ENCODE results near the gene NIPSNAP2.
A peak's percentile ranks its signal among the peaks of the same experiment; 100 is the strongest.
"Not testable (repeated sequence)": the region's sequence is repeated elsewhere in the genome, so short reads cannot be mapped to it uniquely, and the experiment has no call there.

NIPSNAP2 gene

DNA sequence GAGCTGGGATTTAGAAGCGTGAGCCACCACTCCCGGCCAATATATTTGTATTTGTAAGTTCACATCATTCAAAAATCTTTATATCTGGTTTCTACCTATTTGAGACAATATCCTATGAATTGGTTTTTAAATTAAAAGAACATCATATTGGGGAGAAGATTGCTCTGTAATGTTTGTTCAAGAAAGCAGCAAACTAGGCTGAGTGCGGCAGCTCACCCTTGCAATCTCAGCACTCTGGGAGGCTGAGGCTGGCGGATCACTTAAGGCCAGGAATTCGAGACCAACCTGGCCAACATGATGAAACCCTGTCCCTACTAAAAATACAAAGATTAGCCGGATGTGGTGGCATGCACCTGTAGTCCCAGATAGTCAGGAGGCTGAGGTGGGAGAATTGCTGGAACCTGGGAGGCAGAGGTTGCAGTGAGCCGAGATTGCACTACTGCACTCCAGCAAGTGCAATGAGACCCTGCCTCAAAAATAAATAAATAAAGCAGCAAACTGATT lies 9.4 kb downstream of the NIPSNAP2 start:
- DNase-seq (ENCODE audit: low read depth): no peak
- H3K4me3 ChIP-seq (ENCODE audit: low read depth, low read length): no peak overlapping the region

DNA sequence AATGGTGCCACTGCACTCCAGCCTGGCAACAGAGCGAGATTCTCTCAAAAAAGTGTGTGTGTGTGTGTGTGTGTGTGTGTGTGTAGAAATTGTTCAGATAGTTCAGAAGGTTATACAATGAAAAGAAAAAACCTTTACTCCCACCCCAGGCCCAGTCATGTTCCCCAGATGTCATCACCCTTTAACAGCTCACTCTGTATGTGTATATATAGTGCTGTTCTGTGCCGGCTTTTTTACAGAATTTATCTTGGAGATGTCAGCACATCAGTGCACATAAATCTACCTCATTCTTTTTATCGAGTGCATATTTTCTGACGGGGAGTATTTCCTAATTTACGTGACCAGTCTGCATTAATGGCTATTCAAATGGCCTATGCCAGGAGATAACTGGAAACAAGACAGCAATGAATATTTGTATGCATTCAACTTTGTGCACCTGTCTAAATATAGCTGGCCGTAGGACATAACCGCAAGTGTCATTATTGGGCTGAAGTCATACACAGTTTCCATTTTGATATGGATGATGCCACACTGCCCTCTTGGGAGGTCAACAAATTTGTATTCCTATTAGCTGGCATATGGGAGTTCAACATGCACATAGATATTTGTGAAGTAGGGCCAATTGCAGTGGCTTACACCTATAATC lies 11.7 kb downstream of the NIPSNAP2 start:
- DNase-seq (ENCODE audit: low read depth): no peak
- H3K4me3 ChIP-seq (ENCODE audit: low read depth, low read length): no peak overlapping the region

DNA sequence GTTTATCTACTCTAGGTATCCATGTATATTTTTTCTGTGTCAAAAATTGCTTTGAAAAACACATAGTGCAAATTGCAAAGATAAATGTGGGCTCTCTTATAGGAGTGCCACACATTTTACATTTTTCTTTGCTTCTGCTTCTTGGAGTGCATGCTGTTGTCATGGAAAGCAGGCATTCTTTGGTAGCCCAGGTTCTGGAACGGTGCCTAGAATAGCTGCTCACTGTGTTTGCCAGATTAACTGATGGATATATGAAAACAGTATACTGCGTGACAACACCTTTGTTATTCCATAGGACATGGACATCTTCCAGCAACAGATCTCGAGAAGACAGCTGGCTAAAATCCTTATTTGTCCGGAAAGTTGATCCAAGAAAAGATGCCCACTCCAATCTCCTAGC lies 13.4 kb downstream of the NIPSNAP2 start:
- peak; percentile 34 for DNase-seq (ENCODE audit: low read depth)
- no peak overlapping the region for H3K4me3 ChIP-seq (ENCODE audit: low read depth, low read length)

DNA sequence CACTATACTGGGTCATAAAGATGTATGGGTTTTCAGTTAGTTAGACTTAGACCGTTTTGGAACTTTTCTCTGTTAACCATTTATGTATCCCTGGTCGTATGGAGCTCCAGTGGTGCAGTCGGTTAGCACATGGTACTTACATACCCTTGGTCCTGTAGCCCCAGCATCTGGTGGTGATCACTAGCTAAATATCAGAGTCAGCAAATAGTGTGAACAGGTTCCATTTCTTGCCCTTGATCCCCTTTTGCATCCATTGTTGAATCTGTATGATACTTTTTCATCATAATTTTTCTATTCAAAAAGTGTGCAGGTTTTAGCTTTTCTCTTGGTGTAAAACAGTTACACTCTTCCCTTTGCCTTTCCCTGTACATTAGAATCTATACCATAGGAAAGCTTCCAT lies 15.9 kb downstream of the NIPSNAP2 start:
- no peak for DNase-seq (ENCODE audit: low read depth)
- H3K4me3 ChIP-seq (ENCODE audit: low read depth, low read length): no peak overlapping the region

DNA sequence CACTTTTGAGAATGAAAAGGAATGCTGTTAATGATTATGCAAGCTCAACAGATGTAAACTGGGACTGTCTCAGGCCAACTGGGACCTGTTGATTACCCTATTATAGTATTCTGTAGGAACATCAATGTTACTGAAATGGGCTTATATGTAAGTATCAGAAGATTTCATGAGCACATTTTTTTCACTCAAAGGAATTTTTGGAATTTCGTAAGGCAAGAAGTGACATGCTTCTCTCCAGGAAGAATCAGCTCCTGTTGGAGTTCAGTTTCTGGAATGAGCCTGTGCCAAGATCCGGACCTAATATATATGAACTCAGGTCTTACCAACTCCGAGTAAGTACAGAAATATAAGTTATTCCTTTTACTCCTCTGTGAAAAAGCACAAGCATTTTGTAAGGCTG lies 19.2 kb downstream of the NIPSNAP2 start:
- DNase-seq (ENCODE audit: low read depth): no peak
- H3K4me3 ChIP-seq (ENCODE audit: low read depth, low read length): no peak overlapping the region

DNA sequence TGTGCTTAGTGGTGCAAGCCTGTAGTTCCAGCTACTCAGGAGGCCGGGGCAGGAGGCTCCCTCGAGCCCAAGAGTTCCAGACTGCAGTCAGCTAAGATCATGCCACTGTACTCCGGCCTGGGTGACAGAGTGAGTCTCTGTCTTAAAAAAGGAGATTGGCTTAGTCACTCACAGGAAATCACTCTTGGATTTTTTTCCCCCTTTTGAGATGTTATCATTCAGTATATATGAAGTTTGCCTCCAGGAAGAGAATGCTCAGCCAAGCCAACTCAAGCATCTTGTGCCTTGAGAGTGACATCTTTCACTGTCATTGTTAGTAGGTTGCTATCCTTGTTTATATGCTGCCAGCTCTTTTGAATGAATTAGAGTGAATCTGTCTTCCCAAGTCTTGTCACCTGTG lies 28.0 kb downstream of the NIPSNAP2 start:
- DNase-seq (ENCODE audit: low read depth): no peak
- no peak overlapping the region for H3K4me3 ChIP-seq (ENCODE audit: low read depth, low read length)

DNA sequence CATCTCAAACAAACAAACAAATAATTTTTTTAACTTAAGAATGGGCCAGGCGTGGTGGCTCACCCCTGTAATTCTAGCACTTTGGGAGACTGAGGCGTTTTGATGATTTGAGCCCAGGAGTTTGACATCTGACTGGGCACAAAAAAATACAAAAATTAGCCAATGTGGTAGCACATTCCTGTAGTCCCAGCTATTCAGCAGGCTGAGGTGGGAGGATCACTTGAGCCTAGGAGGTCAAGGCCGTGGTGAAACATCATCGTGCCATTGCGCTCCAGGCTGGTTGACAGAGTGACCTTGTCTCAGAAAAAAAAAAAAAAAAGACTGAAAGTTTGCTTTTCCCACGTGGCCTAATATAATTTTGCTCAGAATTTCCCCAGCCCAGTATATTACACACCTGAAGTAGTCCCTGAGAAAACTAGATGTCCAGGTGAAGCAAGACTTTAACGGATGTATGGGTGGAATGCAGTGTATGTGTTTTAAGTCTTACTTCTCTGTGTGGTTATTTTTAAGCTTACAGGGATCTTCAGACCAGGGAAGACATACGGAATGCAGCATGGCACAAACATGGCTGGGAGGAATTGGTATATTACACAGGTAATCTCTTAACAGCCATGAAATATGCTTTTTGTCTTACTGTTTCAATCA lies 32.6 kb downstream of the NIPSNAP2 start:
- no peak for DNase-seq (ENCODE audit: low read depth)
- H3K4me3 ChIP-seq (ENCODE audit: low read depth, low read length): no peak overlapping the region

DNA sequence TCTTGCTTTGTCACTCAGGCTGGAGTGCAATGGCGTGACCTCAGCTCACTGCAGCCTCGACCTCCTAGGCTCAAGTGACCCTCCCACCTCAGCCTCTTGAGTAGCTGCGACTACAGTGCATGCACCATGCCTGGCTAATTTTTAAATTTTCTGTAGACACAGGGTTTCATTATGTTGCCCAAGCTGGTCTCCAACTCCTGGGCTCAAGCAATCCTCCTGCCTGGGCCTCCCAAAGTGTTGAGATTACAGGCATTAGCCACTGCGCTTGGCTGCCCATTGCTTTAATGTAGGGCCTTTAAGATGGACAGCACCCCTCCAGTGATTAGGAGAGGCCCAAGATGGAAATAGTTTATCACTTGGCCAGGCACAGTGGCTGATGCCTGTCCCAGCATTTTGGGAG lies 39.4 kb downstream of the NIPSNAP2 start:
- DNase-seq (ENCODE audit: low read depth): no peak
- H3K4me3 ChIP-seq (ENCODE audit: low read depth, low read length): no peak overlapping the region

DNA sequence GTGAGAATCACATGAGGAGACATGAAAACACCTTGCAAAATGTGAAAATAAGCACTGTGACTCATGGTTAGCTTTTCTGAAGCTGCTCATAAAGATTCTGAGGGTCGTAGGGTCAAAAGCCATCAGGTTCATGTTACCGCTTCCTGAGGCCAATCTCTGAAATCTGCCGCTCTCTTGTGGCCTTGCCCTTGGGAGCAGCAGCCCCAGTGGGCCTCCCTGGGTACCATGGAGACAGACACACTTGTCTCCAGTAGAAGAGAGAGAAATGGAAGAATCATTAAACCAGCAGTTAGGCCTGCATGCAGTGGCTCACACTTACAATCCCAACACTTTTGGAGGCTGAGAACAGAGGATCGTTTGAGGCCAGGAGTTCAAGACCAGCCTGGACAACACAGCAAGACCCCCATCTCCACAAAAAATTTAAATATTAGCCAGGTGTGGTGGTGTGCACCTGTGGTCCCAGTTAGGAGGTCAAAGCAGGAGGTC lies 42.8 kb downstream of the NIPSNAP2 start:
- no peak for DNase-seq (ENCODE audit: low read depth)
- no peak overlapping the region for H3K4me3 ChIP-seq (ENCODE audit: low read depth, low read length)

DNA sequence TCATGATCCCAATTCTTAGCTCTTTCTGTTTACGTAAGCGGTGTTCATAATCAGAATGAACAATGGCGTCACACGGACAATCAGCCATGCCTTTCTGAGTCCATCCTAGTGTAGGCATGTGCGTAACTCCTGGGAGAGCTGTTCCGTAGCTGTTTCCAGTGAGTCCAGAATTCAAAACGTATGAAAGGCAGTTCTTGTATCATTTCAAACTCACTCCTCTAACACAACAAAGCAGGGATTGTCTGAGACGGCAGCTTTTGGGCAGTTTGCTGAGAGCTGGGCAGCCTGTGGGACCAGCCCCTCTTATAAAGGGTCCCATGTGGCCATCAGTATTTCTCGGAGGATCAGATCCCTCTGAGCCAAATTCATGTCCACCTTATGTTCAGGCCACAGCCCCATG lies 43.5 kb downstream of the NIPSNAP2 start:
- no peak for DNase-seq (ENCODE audit: low read depth)
- no peak overlapping the region for H3K4me3 ChIP-seq (ENCODE audit: low read depth, low read length)

DNA sequence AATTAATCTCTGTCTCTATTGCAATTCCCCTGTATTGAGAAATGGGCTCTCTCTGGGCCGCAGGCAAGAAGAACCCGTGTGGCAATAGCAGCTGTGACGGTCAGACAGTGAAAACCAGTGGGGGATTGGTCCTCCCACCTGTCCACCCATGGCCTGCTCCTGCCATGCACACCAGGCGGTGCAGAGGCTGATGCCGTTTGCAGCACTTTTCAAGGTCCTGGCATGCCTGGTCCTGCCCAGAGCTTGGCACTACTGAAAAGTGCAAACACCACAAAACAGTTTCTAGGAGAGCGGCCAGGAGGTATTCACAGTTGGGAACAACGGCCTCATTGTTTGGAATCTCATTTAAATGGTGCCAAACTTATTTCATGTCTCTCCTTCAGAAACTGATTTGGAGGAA lies 45.3 kb downstream of the NIPSNAP2 start:
- no peak overlapping the region for H3K4me3 ChIP-seq (ENCODE audit: low read depth, low read length)
- DNase-seq (ENCODE audit: low read depth): no peak

DNA sequence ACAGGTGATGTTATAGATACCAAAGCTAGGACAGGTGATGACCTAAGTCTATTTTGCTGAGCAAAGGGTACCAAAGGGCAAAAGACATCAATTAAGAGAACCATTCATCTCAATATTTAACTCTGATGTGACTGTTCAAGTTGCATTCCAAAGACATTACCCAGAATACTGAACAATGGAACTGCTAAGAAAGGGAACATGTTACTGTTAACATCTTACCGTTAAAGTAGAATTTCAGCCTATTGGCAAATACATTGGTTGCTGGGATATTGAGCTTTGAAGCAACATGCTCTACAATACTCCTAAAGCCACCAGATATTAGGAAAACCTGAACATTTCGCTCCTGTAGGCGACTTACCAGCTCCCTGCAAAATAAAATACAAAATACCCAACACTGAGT lies 52.6 kb downstream of the NIPSNAP2 start:
- not testable (repeated sequence) for H3K4me3 ChIP-seq (ENCODE audit: low read depth, low read length); DNase-seq (ENCODE audit: low read depth)

DNA sequence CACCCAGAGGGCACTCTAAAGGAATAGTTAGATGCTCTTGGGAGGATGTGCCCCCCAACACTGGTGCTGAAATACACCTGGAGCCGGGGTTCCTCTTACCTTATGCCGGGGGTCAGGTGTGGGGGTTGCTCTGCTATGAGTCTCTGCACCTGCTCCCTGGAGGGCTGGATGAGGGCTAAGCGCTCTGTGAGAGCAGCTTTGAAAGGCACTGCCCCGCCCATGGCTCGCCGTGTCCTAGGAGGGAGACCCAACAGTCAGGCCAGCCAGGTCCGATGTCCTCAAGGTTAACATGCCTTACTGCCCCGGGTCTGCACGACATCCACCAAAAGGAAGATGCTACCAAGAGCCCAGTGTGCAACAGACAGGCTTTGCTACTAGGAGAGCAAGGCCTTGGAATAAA lies 55.1 kb downstream of the NIPSNAP2 start:
- DNase-seq (ENCODE audit: low read depth): no peak
- H3K4me3 ChIP-seq (ENCODE audit: low read depth, low read length): no peak overlapping the region

DNA sequence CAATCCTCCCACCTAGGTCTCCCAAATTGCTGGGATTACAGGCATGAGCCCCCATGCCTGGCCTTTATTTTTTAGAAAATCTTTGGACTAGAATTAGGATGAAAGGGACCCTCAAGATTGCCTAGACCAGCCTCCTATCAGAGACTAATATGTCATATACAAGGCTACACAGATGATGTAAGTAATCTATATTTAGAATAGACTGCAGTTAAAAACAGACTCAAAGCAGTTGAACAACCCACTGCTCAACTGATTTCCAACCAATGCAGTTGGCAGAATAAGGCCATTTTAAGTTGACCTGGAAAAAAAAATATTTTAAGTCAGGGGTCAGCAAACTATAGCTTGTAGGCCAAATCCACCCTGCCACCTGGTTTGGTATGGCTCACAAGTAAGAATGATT lies 59.1 kb downstream of the NIPSNAP2 start:
- H3K4me3 ChIP-seq (ENCODE audit: low read depth, low read length): no peak overlapping the region
- DNase-seq (ENCODE audit: low read depth): no peak

DNA sequence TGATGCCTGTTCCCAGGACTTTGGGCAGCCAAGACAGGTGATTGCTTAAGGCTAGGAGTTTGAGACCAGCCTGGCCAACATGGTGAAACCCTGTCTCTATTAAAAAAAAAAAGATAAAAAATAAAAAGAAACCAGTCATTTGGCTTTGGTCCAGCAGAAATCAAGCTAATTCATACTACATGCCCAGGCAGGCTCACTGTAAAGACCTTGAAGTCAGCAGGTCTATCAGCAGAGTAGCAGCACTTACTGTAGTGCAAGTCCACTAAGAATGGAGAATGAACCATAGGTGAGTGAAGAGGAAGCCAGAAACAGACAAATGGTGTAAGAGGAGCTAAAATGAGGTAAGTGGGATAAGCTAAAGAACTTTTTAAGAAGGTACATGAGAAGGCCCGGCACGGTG lies 62.2 kb downstream of the NIPSNAP2 start:
- H3K4me3 ChIP-seq (ENCODE audit: low read depth, low read length): no peak overlapping the region
- DNase-seq (ENCODE audit: low read depth): no peak

DNA sequence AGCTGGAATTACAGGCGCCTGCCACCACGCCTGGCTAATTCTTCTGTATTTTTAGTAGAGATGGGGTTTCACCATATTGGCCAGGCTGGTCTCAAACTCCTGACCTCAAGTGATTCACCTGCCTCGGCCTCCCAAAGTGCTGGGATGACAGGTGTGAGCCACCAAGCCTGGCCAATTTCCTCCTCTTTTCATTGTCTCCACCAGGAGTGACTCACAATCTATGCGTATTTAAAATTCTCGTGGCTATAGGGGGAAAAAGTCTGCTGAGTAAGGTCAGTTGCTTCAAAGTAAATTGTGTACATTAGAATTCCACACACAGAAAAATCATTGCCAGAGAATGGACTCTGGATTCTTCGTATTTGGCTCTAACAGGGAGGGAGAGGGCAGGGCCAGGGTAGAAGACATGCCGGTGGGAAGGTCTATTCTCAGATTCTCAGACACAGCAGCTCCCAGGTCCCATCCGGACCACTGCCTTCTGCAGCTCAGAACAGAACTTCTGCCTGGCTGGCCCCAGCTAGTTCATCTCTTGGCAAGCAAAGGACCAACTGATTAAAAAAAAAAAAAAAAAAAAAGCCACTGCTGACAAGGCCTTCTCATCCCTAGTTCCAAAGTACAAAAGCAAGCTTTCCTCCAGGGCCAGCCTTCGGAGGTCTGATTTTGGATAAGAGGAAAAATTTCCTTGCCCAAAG lies 64.7 kb downstream of the NIPSNAP2 start:
- H3K4me3 ChIP-seq (ENCODE audit: low read depth, low read length): no peak overlapping the region
- no peak for DNase-seq (ENCODE audit: low read depth)

DNA sequence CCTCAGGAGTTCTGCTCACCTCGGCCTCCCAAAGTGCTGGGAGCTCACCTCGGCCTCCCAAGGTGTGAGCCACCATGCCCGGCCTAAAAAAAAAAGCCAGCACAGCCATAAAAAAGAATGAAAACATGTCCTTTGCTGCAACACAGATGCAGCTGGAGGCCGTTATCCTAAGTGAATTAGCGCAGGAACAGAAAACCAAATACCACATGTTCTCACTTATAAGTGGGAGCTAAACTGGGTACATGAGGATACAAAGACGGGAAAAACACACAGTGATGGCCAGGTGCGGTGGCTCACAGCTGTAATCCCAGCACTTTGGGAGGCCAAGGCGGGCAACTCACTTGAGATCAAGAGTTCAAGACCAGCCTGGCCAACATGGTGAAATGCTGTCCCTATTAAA lies 66.0 kb downstream of the NIPSNAP2 start:
- DNase-seq (ENCODE audit: low read depth): no peak
- H3K4me3 ChIP-seq (ENCODE audit: low read depth, low read length): no peak overlapping the region

DNA sequence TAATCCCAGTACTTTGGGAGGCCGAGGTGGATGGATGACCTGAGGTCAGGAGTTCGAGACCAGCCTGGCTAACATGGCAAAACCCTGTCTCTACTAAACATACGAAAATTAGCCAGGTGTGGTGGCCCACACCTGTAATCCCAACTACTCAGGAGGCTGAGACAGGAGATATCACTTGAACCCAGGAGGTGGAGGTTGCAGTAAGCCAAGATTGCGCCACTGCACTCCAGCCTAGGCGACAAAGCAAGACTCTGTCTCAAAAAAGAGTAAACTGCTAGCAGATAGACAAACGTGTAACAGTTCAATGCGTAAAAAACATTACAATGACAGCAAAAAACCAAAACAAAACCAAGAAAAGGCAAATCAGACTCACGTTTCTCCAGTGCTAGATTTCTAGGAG lies 67.2 kb downstream of the NIPSNAP2 start:
- H3K4me3 ChIP-seq (ENCODE audit: low read depth, low read length); DNase-seq (ENCODE audit: low read depth): not testable (repeated sequence)

DNA sequence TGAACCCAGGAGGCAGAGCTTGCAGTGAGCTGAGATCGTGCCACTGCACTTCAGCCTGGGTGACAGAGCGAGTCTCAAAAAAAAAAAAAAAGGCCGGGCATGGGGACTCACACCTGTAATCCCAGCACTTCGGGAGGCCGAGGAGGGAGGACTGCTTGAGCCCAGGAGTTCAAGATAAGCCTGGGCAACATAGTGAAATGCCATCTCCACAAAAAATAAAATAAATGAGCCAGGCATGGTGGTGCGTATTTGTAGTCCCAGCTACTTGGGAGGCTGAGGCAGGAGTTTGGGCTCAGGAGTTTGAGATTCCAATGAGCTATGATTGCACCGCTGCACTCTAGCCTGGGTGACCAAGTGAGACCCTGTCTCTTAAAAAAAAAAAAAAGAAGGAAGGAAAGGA lies 68.2 kb downstream of the NIPSNAP2 start:
- not testable (repeated sequence) for DNase-seq (ENCODE audit: low read depth); H3K4me3 ChIP-seq (ENCODE audit: low read depth, low read length)

DNA sequence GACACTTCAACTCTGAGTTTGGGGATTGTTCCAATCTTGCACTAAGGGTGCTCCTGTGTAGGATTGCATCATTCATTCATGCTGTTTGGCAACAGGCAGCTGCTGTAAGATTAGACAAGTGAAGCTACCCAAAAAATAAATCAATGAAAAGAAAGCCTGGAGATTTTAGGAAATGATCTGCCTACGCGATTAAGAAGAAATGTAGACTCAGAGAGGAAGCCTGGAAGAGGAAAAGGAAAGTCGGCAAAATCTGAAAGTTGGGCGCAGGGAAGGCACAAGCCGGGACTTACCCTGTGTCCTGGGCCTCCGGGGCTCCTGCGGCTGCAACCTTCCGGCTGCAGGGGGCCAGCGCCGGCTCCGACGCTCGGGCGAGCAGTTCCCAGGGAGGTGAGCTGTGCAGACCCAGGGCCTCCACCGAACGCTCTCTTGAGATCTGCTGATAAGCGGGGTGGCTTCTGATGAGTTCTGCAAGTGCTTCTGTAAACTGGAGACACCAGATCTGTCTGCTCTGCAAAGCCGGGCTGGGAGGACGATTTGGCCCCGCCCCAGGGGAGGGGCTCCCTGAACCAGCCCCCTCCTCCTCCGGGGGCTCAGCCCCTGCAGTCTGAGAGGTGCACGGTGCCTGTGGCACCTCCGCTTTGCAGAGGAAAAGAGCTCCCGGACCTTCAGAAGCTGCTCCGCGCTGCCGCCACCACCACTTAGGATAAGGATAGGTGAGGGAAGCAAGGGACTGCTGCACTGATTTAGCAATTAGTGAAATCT lies 69.5 kb downstream of the NIPSNAP2 start:
- peak; percentile 31 for DNase-seq (ENCODE audit: low read depth)
- H3K4me3 ChIP-seq (ENCODE audit: low read depth, low read length): peak overlapping the region; percentile 68

All from skeletal muscle cell (primary cell).